Suprapubic skin (tissue), 3 donors: Measurements from ENCODE around the gene HEPACAM2.

Source experiments
- EP300 ChIP-seq: sonication (generic); formaldehyde crosslinking; IDR thresholded peaks from one replicate; pipeline ENCODE4 v1.6.1; 2017; ENCODE audit warnings: antibody characterized with exemption
- POLR2A ChIP-seq, 2 donors: fragments of 450-650 bp; IDR thresholded peaks; one replicate each; pipeline ENCODE4 v1.6.1; 2017; ENCODE audit warnings: antibody characterized with exemption in 2 of 2, mild to moderate bottlenecking in 2 of 2, moderate library complexity in 2 of 2
- TF ChIP-seq, protein P1 (sequence below), 2 donors: fragments of 200-600 bp in 1 of 2; fragments of 450-650 bp in 1 of 2; sonication (generic) in 1 of 2; IDR thresholded peaks; one replicate each; pipeline ENCODE4 v1.5.1; 2016 to 2019; ENCODE audit warnings: antibody characterized with exemption in 2 of 2, mild to moderate bottlenecking in 1 of 2, moderate library complexity in 1 of 2

DNA sequence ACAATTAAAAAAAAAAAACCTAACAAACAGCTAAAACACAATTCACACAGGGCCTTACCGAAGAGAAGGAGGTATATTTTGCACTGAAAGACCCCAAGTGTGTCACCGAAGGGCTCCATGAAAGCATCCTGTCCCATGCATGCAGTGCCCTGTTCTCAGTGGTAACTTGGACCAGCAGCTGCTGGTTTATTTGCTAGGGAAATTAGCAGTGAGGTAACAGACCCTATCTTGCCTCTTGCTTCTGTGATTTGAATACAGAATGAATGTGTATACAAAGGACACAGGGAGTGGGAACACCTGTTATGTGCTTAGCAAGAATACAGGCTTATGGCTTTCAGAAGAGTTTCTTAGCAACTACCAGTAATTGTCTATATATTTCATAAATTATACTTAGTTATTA lies at the start of gene HEPACAM2:
- TF ChIP-seq POLR2A (IDR thresholded peaks at IDR 0.05) (no peak), EP300 (no peak)
- TF ChIP-seq, protein P1, sequence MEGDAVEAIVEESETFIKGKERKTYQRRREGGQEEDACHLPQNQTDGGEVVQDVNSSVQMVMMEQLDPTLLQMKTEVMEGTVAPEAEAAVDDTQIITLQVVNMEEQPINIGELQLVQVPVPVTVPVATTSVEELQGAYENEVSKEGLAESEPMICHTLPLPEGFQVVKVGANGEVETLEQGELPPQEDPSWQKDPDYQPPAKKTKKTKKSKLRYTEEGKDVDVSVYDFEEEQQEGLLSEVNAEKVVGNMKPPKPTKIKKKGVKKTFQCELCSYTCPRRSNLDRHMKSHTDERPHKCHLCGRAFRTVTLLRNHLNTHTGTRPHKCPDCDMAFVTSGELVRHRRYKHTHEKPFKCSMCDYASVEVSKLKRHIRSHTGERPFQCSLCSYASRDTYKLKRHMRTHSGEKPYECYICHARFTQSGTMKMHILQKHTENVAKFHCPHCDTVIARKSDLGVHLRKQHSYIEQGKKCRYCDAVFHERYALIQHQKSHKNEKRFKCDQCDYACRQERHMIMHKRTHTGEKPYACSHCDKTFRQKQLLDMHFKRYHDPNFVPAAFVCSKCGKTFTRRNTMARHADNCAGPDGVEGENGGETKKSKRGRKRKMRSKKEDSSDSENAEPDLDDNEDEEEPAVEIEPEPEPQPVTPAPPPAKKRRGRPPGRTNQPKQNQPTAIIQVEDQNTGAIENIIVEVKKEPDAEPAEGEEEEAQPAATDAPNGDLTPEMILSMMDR (IDR thresholded peaks at IDR 0.05), result no peak
